ENCODE data around the gene SERPINB5.

The SERPINB5 gene

GRCh38 chr18:63532471-63532870, 55.7 kb downstream of the SERPINB5 start:
- DNase-seq: no peak

- no peak for DNase-seq
Measured at GRCh38 chr18:63534615-63535014, 57.9 kb downstream of the SERPINB5 start.

- DNase-seq: no peak
Measured at GRCh38 chr18:63539904-63540510, 63.2 kb downstream of the SERPINB5 start.

GRCh38 chr18:63542069-63542468, 65.3 kb downstream of the SERPINB5 start, which contains the start of gene SERPINB12:
Gene SERPINB12, plus strand, starts transcription at chr18:63542369. Its CDS starts 13,791 bp downstream, at chr18:63556160.
- no peak for DNase-seq

GRCh38 chr18:63544017-63544416, 67.3 kb downstream of the SERPINB5 start:
- no peak for DNase-seq

GRCh38 chr18:63545000-63545399, 68.2 kb downstream of the SERPINB5 start:
- DNase-seq: peak; percentile 12

- DNase-seq: no peak
Measured at GRCh38 chr18:63550068-63550467, 73.3 kb downstream of the SERPINB5 start.

- no peak for DNase-seq
Measured at GRCh38 chr18:63551769-63552168, 75.0 kb downstream of the SERPINB5 start.

- no peak for DNase-seq
Measured at GRCh38 chr18:63552581-63552980, 75.8 kb downstream of the SERPINB5 start.

- no peak for DNase-seq
Measured at GRCh38 chr18:63553081-63553480, 76.3 kb downstream of the SERPINB5 start.

Data from NCI-H2227 treated with DMSO at 0.1 percent for 48 hours (cell line).